HAP-1 (cell line): ENCODE measurements around the gene PHB1.

Source experiments
- DNase-seq, 2 experiments: peaks; one replicate each; pipeline ENCODE4 v3.0.0-alpha.2; 2016 to 2020; ENCODE audit warnings: low spot score in 2 of 2
- H3K27me3 ChIP-seq: fragments of 250-450 bp; sonication (Bioruptor Pico); 2 replicates; pipeline ENCODE4 v1.5.1; 2020; ENCODE audit warnings: low read depth, mild to moderate bottlenecking, moderate library complexity
- H3K36me3 ChIP-seq: fragments of 250-450 bp; sonication (Bioruptor Pico); replicated peaks from 2 replicates; pipeline ENCODE4 v1.5.1; 2020; ENCODE audit warnings: mild to moderate bottlenecking
- H3K4me1 ChIP-seq: fragments of 250-450 bp; sonication (Bioruptor Pico); 2 replicates; pipeline ENCODE4 v1.5.1; 2020; ENCODE audit warnings: mild to moderate bottlenecking
- H3K4me3 ChIP-seq: fragments of 250-450 bp; sonication (Bioruptor Pico); 2 replicates; pipeline ENCODE4 v1.5.1; 2020; ENCODE audit warnings: mild to moderate bottlenecking, moderate library complexity
- H3K9me3 ChIP-seq: fragments of 250-450 bp; sonication (Bioruptor Pico); 2 replicates; pipeline ENCODE4 v1.5.1; 2020; ENCODE audit warnings: mild to moderate bottlenecking, moderate library complexity
- in situ Hi-C: fragments of 300-500 bp; cut with MboI; formaldehyde crosslinking; loops from 3 replicates; pipeline ENCODE4 v1.14.3; 2020; ENCODE audit warnings: low sequenced_read_pairs, inconsistent platforms, mixed read lengths

Gene PHB1

DNA sequence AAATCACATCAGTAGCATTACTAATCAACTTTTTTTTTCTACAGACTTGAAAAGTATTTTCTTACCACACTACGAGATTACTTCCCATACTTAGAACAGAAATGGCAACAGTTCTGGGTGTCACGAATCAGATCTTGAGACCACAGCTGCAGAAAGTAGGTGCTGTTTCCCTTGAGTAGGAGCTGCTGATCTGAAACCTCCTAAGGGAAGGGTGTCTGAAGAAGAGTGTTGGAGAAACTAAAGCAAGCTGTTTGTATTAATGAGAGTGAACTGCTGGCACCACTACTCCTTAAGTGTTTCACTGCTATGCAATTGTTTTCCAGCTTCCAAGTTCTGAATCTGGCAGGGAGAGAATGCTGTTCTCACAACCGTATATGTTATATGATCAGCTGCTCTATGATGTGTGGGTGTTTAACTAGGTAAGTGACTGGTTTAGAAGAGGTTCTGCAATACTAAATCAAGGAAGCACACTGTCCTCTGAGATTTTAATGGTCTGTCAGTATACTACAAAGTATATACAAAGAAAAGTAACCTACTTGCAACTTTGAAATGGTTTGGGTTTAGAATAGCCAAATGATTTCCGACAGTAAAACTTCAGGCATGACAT is 55.9 kb downstream of the PHB1 start:
- in situ Hi-C loops: no loop called here
- Histone ChIP-seq H3K4me1 (peaks cover 14% of the 10 kb centered on the region), H3K27me3 (no peaks in the 10 kb centered on the region), H3K36me3 (no peaks in the 10 kb centered on the region), H3K4me3 (no peak overlapping the region), H3K9me3 (no peaks in the 10 kb centered on the region)
- DNase-seq: no peak

DNA sequence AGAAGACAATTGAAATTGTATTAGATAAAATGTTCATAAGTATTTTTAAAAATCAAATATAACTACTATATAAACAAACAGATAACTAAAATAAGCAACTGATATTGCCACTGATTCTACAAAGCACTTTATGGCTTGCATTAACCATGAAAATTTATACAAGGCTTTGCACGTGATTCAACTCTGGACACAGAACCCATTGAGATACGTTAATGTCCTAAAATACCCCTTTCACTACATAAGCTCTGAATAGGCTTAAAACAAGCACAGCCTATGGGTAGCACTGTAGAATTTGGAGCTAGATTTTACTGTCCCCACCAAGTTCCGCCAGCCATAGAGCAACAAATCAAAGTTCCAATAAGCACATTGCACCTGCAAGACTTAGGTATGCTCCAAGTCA is 57.2 kb downstream of the PHB1 start:
- DNase-seq: no peak
- H3K9me3 ChIP-seq: no peaks in the 10 kb centered on the region
- in situ Hi-C loops: no loop called here
- no peak overlapping the region for H3K4me3 ChIP-seq
- H3K36me3 ChIP-seq: no peaks in the 10 kb centered on the region
- no peaks in the 10 kb centered on the region for H3K27me3 ChIP-seq
- peaks cover 14% of the 10 kb centered on the region for H3K4me1 ChIP-seq

DNA sequence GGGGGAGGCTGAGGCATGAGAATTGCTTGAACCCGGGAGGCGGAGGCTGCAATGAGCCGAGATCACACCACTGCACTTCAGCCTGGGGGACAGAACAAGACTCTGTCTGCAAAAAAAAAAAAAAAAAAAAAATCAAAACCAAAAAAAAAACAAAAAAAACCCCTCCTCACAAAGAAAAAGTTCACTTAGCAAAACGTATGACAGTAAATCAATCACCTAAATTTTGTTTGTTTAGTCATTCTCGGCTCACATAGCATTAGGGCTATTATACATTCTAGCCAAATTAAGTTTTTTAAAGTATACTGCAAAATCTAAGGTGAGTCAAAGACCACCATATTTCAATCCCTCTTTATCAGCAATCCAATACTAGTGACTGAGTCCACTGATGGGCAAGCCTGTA is 58.4 kb downstream of the PHB1 start:
- Histone ChIP-seq H3K27me3 (no peaks in the 10 kb centered on the region), H3K4me3 (no peak overlapping the region), H3K9me3 (no peaks in the 10 kb centered on the region), H3K4me1 (peaks cover 14% of the 10 kb centered on the region), H3K36me3 (no peaks in the 10 kb centered on the region)
- in situ Hi-C loops: no loop called here
- DNase-seq: no peak
